ENCODE data around the gene SLC16A11. TPM values are rescaled to one million over a fixed set of nuclear protein-coding genes. Genes with fewer than 3 reads are reported as not detected.
"Not testable (repeated sequence)": the region's sequence is repeated elsewhere in the genome, so short reads cannot be mapped to it uniquely, and the experiment has no call there.

Gene SLC16A11
- 0.31 TPM for total RNA-seq

DNA sequence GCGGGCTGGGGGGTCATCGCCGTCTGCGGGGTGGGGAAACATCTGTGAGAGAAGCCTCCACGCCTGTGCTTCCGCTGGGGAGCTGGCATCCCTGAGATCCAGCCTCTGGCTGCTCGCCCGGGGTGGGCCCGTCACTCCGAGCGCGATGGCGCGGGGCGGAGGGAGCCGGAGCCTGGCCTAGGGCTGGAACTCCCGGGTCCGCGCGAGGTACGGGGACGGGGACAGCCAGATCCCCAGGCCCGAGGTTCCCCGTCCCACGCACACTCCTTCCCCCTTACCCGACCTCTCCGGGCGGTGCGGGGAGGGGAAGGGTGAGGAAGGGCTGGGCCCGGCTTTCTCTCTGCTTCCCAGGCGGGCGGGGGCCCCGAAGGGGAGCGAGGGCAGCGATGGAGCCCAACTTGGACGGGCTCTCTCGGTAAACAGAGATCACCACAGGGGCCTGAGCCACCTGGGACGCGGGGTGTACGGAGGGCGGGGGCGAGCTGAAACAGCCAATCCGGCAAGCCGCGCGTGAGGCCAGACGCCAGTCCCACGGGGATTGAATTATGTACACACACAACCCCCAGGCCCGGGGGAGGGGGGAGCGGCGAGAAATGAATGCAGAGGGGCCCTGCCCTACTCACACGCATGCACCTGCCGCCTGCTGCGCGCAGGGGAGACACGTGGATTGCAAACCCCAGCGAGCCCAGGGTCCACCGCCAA is at the start of gene SLC16A11:
TSS of gene SLC16A11 (minus strand) at position 596 of the 702 bp plus-strand sequence. CDS start at position 17, 579 bp downstream.
- no peak for DNase-seq

DNA sequence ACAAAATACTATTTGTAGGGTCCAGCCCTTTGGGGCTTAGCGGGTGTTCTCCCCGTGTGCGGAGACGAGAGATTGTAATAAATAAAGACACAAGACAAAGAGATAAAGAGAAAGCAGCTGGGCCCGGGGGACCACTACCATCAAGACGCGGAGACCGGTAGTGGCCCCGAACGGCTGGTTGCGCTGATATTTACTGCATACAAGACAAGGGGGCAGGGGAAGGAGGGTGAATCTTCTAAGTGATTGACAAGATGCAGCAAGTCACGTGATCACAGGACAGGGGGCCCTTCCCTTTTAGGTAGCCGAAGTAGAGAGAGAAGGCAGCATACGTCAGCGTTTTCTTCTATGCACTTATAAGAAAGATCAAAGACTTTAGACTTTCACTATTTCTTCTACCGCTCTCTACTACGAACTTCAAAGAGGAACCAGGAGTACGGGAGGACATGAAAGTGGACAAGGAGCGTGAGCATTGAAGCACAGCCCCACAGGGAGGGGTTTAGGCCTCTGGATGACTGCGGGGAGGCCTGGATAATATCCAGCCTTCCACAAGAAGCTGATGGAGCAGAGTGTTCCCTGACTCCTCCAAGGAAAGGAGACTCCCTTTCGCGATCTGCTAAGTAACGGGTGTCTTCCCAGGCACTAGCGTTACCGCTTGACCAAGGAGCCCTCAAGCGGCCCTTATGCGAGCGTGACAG is 47.6 kb upstream of the SLC16A11 start:
- not testable (repeated sequence) for DNase-seq

DNA sequence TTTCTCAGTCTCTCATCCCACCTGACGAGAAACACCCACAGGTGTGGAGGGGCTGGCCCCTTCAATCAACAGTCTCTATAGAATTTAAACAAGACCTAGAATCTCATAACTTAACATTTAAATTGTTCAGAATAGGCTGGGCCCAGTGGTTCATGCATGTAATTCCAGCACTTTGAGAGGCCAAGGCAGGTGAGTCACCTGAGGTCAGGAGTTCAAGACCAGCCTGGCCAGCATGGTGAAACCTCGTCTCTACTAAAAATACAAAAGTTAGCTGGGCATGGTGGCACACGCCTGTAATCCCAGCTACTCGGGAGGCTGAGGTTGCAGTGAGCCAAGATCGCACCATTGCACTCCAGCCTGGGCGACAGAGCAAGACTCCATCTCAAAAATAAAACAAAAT is 45.7 kb upstream of the SLC16A11 start:
- not testable (repeated sequence) for DNase-seq

GRCh38 chr17:7088442-7088841 is 44.5 kb upstream of the SLC16A11 start:
- DNase-seq, result not testable (repeated sequence)

DNA sequence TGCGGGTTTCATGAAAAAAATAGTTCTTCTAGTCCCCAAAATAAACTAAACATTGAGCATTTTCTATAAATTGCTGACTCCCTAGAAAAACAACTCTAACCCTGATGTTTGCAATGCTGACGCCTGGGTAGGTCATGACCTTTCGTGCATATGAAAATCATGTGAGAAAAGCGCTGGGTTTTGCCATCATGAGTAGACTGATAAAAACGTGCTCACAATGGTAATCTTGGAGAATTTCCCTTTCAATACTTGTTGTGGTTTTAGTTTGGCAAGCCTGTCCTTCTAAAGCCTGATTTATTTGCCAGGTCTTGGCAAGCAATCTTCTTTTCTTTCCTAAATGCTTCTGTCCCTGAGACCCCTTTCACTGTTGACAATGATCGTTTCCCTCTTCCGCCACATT is 40.2 kb upstream of the SLC16A11 start:
- no peak for DNase-seq

DNA sequence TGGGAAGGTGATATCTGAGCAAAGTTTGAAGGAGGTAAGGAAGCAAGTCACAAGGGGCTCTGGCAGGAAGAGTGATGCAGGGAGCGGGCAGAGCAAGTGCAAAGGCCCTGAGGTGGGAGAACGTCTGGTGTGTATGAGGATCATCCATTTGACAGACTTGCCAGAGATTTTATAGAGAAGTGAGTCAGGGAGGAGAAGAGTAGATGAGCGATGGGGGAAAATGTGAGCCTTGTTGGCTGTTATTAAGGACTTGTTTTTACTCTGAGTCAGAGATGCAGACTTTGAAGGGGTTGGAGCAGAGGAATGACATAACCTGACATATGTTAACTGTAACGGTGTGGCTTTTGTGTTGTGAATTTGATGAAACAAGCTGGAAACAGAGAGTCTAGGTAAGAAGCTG is 39.7 kb upstream of the SLC16A11 start:
- DNase-seq, result no peak

GRCh38 chr17:7081341-7082062 is 37.6 kb upstream of the SLC16A11 start:
- no peak for DNase-seq

DNA sequence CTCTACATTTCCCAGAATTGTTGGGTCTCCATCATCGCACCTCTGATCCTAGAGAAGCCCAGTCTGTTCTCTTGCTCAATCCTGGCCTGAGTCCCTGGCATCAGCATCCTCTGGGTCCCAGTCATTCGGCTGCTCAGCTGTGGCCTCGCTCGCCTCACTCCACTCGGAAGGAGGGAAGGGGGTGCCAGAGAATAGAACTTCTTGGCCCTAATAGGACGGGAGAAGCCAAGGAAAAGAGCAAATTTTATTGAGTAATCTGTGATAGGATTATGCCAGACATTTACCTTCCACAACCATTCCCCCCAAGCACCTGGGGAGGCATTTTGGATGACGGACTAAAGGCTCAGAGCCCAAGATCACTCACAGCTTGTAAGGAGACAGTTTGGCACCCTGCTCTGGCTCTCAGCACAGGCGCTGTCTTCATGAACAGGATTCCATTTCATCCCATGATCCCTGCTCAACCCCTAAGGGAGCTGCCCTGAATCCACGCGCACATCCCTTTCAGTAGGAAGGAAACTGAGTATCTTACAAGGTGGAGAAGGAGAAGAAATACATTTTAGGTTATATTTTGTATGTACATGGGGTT is 36.7 kb upstream of the SLC16A11 start:
- DNase-seq, result no peak

GRCh38 chr17:7079581-7080455 is 35.9 kb upstream of the SLC16A11 start, which contains the start of gene CLEC10A:
CLEC10A (minus strand) TSS chr17:7080251; CDS start chr17:7078812, 1,439 bp downstream.
- no peak for DNase-seq

DNA sequence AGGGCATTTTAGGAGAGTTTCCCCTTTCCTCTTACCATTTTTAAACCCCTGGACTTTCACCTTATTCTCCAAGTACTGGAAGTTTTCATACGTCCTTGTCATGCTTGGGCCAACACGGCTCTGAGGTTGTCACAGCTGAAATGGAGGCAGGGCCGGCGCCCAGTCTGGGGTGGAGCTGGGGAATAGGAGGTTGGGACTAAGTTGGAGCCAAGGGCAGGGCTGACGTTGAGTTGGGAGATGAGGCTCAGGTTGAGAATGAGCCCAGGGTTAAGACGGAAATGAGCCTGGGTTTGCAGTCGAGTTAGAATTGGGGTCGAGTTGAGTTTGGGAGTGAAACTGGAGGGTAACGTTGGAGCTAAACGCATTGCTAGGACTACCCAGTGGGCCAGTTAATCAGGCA is 34.8 kb upstream of the SLC16A11 start:
- DNase-seq, result no peak

DNA sequence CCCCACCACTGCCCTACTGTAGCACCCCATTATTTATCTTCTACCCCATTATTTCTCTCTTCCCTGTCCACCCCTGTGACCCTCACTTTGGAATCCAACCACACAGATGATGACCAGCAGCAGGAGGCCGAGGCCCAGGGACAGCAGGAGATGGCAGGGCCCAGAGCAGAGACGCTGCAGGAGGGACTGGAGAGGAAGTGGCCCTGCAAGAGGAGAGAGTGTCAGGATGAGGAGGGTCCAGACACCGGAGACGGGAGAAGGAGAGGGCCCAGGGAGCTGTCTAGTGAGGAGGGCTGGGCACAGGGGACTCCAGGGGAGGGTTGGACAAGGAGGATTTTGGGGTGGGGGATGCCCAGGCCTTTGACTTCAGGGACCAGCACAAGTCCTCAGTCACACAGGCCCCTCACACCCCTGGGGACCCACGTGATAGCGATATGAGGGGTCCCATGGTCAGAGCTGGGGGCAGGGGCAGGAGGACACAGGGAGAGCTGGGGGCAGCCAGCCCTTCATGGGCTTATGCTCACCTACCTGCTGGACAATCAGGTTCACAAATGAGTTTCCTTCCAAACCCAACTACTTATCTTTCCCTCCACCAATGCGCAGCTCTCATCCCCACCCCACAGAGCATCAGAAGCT is 34.1 kb upstream of the SLC16A11 start:
- DNase-seq, result no peak

DNA sequence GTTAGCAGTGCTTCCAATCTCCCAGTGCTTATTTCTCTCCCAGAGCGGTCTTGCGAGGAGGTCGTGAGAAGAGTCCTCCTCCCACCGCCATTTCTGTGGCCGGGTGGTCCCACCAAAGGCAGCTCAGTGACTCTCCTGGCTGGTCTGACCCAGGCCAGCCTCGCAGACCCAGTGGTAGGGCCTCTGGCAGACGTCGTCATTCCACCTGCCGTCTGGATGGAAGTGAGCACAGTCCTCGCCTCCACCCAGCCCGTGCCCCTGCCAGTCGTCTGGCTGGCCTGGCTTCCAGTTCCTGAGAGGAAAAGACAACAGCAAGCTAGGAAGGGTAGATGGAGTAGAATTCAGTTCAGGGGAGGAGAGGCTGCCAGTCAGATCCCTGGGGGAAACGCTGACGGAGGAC is 31.0 kb upstream of the SLC16A11 start:
- DNase-seq, result no peak

DNA sequence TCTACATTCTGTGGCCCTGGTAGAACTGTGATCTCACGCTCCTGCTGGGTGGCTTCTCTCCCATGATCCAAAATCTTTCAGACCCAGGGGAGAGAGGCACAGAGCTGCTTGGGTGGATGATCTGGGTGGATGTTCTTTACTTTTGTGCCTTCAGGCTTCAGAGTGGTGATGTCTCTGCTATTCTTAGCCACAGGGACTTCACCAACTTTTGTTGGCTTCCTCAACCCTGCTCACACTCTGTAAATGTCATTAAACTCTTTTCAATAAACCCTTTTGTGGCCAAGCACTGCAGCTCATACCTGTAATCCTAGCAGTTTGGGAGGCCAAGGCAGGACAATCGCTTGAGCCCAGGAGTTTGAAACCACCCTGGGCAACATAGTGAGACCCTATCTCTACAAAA is 28.5 kb upstream of the SLC16A11 start:
- DNase-seq, result no peak

- no peak for DNase-seq
Observed at GRCh38 chr17:7070712-7071111, 26.8 kb upstream of the SLC16A11 start.

DNA sequence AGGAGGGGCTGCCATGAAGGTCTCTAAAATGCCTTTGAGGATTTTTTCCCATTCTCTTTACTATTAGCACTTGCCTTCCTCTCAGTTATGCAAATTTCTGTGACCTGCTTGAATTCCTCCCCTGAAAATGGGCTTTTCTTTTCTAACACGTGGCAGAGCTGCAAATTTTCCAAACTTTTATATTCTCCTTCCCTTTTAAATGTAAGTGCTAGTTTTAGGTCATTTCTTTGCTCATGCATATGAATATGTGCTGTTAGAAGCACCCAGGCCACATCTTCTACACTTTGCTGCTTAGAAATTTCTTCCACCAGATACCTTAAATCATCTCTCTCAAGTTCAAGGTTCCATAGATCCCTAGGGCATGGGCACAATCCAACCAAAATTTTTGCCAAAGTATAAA is 24.4 kb upstream of the SLC16A11 start:
- DNase-seq, result no peak

- no peak for DNase-seq
Observed at GRCh38 chr17:7067198-7067597, 23.3 kb upstream of the SLC16A11 start.

DNA sequence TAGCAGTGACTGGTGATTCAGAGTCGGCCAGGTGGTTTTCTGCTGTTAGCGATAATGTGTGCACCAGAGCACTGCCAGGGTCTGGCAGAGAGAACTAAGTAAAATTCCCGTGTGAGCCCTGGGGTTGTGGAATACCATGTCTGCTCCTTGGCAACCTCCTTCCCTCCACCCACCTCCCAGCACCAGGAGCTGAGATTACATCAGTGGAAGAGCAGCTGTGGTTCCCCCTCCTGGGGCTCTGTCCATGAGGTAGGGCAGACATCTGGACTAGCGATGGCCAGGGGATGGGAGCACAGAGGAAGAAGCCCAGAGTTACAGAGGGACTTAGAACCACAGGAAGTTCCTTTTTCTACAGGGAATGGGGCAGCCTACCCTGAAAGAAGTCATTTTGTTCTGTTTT is 20.4 kb upstream of the SLC16A11 start:
- no peak for DNase-seq

DNA sequence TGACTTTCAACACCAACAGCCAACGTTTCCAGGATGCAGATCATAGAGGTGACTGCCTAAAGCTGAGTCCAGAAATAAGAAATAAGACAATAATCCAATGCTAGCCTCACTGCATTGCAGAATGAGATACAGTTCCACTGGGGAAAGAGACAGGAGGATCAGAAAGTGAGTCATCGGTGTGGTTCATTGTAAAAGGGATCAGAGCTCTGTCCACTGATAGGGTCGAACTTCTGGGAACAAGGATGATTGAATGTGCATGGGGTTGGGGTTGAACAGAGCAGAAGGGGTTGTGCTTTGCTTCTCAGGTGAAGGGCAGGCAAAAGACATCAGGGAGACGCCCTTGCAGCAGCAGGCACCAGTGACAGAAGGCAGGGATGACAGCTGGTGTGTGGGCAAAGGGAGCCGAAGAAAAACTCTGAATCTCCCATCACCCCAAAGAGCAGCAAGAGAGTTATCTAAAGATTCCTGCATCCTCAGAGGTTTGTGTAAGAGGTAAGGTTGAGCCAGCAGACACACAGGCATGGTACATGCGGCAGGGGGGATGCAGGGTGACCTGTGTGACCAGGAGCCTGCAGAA is 19.7 kb upstream of the SLC16A11 start:
- no peak for DNase-seq

DNA sequence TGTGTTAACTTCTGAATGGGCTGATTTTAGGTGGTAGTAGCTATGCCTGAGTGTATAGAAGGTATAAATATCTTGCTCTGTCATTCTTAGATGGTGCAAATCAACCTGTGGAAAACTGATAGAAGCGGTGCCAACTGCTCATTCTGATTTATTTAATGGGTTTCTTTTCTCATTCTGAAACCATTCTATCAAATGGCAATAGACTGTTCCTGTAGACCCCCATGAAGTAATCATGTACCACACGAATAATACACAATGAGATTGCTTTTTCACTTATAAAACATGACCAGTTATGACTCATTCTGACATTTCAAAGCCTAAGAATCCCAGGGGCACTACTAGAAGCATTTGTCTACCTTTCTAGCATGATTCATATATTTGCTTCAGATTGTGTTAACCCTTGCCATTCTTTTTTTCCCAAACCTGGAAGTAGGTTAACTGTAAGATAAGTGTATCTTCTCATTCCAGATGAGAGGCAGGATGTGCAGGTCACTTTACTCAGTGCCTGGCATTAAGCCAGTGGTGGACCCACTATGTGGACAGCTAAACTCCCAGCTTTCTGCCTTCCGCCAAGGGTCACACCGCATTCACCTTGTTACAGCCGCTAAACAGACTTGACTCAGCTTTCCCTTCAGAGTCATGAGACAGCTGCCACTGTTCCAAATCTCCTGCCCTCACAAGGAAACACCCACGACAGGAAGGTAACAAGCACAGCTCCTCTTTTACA is 16.4 kb upstream of the SLC16A11 start:
- no peak for DNase-seq

DNA sequence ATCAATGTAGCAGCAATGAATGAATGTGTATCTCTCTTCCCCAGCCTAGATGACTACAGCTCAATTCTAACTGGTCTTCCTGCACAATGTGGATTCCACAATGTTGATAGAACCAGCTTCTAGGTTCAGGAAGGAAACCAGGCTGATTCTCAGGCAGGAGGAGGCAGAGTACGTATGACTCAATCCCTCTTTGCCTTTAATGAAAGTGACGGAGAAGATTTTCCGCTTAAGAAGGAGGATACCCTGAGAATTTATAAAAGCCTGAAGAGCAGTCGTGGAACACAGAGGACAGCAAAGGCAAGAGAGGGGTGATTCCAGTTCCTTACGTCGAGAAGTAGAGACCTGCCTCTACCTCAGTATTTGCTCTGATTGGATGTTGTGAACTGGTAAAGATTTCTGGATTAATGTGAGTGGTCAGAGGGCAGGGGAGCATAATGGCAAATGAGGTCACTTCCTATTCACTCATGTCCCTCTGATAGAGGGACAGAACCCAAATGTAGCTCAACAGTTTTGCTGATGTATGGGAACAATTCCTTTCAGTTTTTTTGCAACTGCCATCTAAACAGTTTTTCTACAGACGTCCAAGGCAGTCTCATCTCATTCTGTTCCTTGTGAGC is 15.0 kb upstream of the SLC16A11 start:
- DNase-seq, result no peak
